ENCODE data around the gene INO80.

INO80 gene

GRCh38 chr15:41128174-41128902, 12.3 kb upstream of the INO80 start:
- H3K4me3 ChIP-seq (ENCODE audit: low read depth, low read length) = no peak overlapping the region
- TF ChIP-seq CTCF (conservative IDR thresholded peaks at IDR 0.05; ENCODE audit: low read depth, low read length) = no peak
- DNase-seq (ENCODE audit: low read depth) = no peak

GRCh38 chr15:41125931-41126642, 10.0 kb upstream of the INO80 start:
- no peak for TF ChIP-seq CTCF (conservative IDR thresholded peaks at IDR 0.05; ENCODE audit: low read depth, low read length)
- H3K4me3 ChIP-seq (ENCODE audit: low read depth, low read length) = no peak overlapping the region
- no peak for DNase-seq (ENCODE audit: low read depth)

- DNase-seq (ENCODE audit: low read depth) = no peak
- H3K4me3 ChIP-seq (ENCODE audit: low read depth, low read length) = no peak overlapping the region
- no peak for TF ChIP-seq CTCF (conservative IDR thresholded peaks at IDR 0.05; ENCODE audit: low read depth, low read length)
Measured at GRCh38 chr15:41125063-41125669, 9.1 kb upstream of the INO80 start.

- DNase-seq (ENCODE audit: low read depth) = no peak
- TF ChIP-seq CTCF (conservative IDR thresholded peaks at IDR 0.05; ENCODE audit: low read depth, low read length) = no peak
Measured at GRCh38 chr15:41124058-41124457, 8.0 kb upstream of the INO80 start.

GRCh38 chr15:41122849-41123248, 6.8 kb upstream of the INO80 start:
- TF ChIP-seq CTCF (conservative IDR thresholded peaks at IDR 0.05; ENCODE audit: low read depth, low read length) = no peak
- H3K4me3 ChIP-seq (ENCODE audit: low read depth, low read length) = no peak overlapping the region
- DNase-seq (ENCODE audit: low read depth) = no peak

More at GRCh38 chr15:41124058-41124457, 8.0 kb upstream of the INO80 start:
- H3K4me3 ChIP-seq (ENCODE audit: low read depth, low read length) = no peak overlapping the region

- DNase-seq (ENCODE audit: low read depth) = no peak
- H3K4me3 ChIP-seq (ENCODE audit: low read depth, low read length) = no peak overlapping the region
- TF ChIP-seq CTCF (conservative IDR thresholded peaks at IDR 0.05; ENCODE audit: low read depth, low read length) = no peak
Measured at GRCh38 chr15:41121951-41122350, 5.9 kb upstream of the INO80 start.

Measured in choroid plexus epithelial cell (primary cell).